ENCODE measurements around the gene CHN1. TPM values are rescaled to one million over a fixed set of nuclear protein-coding genes. Genes with fewer than 3 reads are reported as not detected.
A peak's percentile ranks its signal among the peaks of the same experiment; 100 is the strongest.

Gene CHN1
- total RNA-seq, 2 experiments from 2014 or later, result 0.11 to 0.50 TPM

GRCh38 chr2:174844295-174844708, 160.9 kb downstream of the CHN1 start:
- H3K36me3 Mint-ChIP-seq (ENCODE audit: low read depth), result no peaks in the 10 kb centered on the region
- H3K27me3 Mint-ChIP-seq (ENCODE audit: low read depth), result peaks cover 2% of the 10 kb centered on the region
- no peak overlapping the region for H3K4me3 Mint-ChIP-seq
- H3K27ac Mint-ChIP-seq, result no peak overlapping the region
- no peak for DNase-seq
- H3K4me1 Mint-ChIP-seq (ENCODE audit: low read depth), result peaks cover 2% of the 10 kb centered on the region
- no peaks in the 10 kb centered on the region for H3K9me3 Mint-ChIP-seq (ENCODE audit: insufficient read depth)
- no peak for ATAC-seq
- CTCF ChIA-PET, result interaction anchor here (0.7 kb wide), 1 partner anchor 11 kb away, joined by 3 read pairs; no protein-coding TSS in a partner anchor
- POLR2A ChIA-PET, result no interaction called here

DNA sequence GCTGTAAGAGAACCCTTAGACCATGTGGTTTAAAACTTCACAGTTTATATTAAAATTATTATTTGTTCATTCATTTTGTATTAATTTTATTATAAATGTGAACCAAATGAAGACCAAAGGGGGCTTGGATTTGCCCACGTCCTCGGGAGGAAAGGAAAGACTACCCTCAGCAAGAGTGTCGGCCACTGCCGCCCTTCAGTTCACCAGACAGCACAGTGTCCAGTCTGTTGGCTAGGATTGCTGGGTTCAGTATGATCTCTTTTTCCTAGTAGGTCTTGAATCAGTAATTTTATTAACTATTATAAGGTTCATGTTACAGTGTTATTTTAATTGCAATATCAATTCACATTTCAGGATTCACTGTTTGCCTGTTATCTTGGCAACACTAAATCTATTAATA, 162.7 kb downstream of the CHN1 start:
- DNase-seq (no peak), ATAC-seq (no peak)
- H3K27ac Mint-ChIP-seq, result no peak overlapping the region
- H3K9me3 Mint-ChIP-seq (ENCODE audit: insufficient read depth), result no peaks in the 10 kb centered on the region
- H3K4me3 Mint-ChIP-seq, result no peak overlapping the region
- ChIA-PET POLR2A (no interaction called here), CTCF (no interaction called here)
- H3K4me1 Mint-ChIP-seq (ENCODE audit: low read depth), result peaks cover 2% of the 10 kb centered on the region
- no peaks in the 10 kb centered on the region for H3K36me3 Mint-ChIP-seq (ENCODE audit: low read depth)
- peaks cover 2% of the 10 kb centered on the region for H3K27me3 Mint-ChIP-seq (ENCODE audit: low read depth)

DNA sequence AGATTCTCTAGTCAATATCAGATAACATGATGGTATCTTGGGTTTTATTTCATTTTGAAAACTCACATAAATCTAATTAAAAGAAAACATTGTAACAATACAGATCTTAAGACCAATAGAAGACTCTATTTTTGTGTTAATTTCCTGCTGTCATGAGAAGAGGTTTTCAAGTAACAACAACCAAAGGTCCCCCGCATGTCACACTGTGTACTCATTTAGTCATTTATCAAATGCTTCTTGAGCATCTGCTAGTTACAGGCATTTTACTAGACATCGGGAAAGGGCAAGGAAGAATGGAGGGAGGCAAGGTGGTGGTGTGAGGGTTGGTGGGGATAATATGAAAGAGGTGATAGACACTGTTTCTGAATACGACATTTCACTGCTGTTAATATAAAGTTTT, 163.2 kb downstream of the CHN1 start:
- CTCF ChIA-PET, result no interaction called here
- H3K36me3 Mint-ChIP-seq (ENCODE audit: low read depth), result no peaks in the 10 kb centered on the region
- no peak overlapping the region for H3K27ac Mint-ChIP-seq
- peaks cover under 1% of the 10 kb centered on the region for H3K27me3 Mint-ChIP-seq (ENCODE audit: low read depth)
- ATAC-seq (no peak), DNase-seq (no peak)
- no peaks in the 10 kb centered on the region for H3K9me3 Mint-ChIP-seq (ENCODE audit: insufficient read depth)
- POLR2A ChIA-PET, result no interaction called here
- no peak overlapping the region for H3K4me3 Mint-ChIP-seq
- peaks cover under 1% of the 10 kb centered on the region for H3K4me1 Mint-ChIP-seq (ENCODE audit: low read depth)

DNA sequence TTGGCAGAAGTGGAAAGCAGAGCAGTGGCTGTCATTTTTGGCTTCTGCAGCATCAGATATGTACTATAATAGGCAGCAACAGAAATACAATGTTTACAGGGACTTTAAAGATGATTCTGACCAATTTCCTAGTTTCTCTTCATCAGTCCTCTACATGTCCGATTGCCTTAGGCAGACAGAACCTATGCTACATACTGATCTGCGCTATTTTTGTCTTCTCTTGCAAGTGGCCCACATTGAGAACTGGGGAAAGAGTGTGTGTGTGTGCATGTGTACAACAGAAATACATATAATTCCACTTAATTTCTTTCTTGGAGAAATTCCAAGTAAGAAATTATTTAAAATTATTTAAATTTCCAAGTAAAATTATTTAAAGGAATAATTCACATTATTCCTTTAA, 163.8 kb downstream of the CHN1 start:
- Mint-ChIP-seq H3K4me1 (ENCODE audit: low read depth) (peaks cover 3% of the 10 kb centered on the region), H3K9me3 (ENCODE audit: insufficient read depth) (no peaks in the 10 kb centered on the region), H3K27ac (no peak overlapping the region), H3K27me3 (ENCODE audit: low read depth) (no peaks in the 10 kb centered on the region), H3K36me3 (ENCODE audit: low read depth) (no peaks in the 10 kb centered on the region), H3K4me3 (no peak overlapping the region)
- POLR2A ChIA-PET, result no interaction called here
- ATAC-seq, result no peak
- no peak for DNase-seq
- CTCF ChIA-PET, result no interaction called here

DNA sequence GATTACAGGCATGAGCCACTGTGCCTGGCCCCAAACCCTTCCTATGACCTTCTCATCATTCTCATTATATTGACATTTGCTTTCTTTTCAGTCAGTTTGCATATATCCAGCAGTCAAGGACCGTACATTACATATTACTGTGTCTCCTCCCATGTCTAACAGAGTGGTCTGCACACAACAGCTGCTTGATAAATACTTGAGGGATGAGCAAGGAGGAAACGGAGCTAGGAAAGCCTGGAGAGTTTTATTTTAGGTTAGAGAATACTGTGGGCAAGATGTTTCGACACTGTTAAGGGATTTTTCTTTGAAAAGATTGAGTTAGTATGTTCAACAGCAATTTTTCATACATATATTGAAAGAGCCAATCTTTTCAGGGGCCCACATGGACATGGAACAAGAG, 164.7 kb downstream of the CHN1 start:
- Mint-ChIP-seq H3K27ac (no peak overlapping the region), H3K4me3 (no peak overlapping the region), H3K4me1 (ENCODE audit: low read depth) (peaks cover 12% of the 10 kb centered on the region), H3K27me3 (ENCODE audit: low read depth) (no peaks in the 10 kb centered on the region), H3K9me3 (ENCODE audit: insufficient read depth) (no peaks in the 10 kb centered on the region), H3K36me3 (ENCODE audit: low read depth) (no peaks in the 10 kb centered on the region)
- DNase-seq (no peak), ATAC-seq (no peak)
- ChIA-PET CTCF (no interaction called here), POLR2A (no interaction called here)

- Mint-ChIP-seq H3K36me3 (ENCODE audit: low read depth) (no peaks in the 10 kb centered on the region), H3K27me3 (ENCODE audit: low read depth) (no peaks in the 10 kb centered on the region), H3K27ac (no peak overlapping the region), H3K4me1 (ENCODE audit: low read depth) (peaks cover 13% of the 10 kb centered on the region), H3K4me3 (no peak overlapping the region), H3K9me3 (ENCODE audit: insufficient read depth) (no peaks in the 10 kb centered on the region)
- ATAC-seq (no peak), DNase-seq (no peak)
- POLR2A ChIA-PET, result no interaction called here
- CTCF ChIA-PET, result no interaction called here
Observed at GRCh38 chr2:174839662-174840061, 165.5 kb downstream of the CHN1 start.

DNA sequence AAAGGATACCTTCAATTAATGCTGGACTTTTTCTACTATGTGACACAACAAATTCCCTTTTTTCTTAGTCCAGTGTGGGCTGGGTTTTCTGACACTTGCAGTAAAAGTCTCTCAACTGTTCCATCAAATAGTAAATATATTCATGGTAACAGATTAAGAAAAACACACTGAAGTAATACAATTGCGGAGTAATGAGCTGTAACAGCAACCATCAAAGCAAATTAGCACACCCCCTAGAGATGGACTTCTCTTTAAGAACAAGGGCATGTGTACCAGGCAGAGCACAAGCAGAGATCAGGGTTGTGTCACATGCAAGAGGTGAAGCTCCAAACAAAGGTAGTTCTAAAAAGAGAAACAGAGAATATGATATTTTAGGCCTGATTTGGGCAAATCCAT, 168.2 kb downstream of the CHN1 start:
- POLR2A ChIA-PET, result no interaction called here
- Mint-ChIP-seq H3K4me1 (ENCODE audit: low read depth) (peaks cover 22% of the 10 kb centered on the region), H3K9me3 (ENCODE audit: insufficient read depth) (peaks cover 12% of the 10 kb centered on the region), H3K4me3 (no peak overlapping the region), H3K27ac (no peak overlapping the region), H3K27me3 (ENCODE audit: low read depth) (no peaks in the 10 kb centered on the region), H3K36me3 (ENCODE audit: low read depth) (peaks cover 9% of the 10 kb centered on the region)
- CTCF ChIA-PET, result interaction anchor here (1.4 to 2.0 kb wide), 2 partner anchors 42 to 88 kb away, joined by 3 to 5 read pairs; no protein-coding TSS in a partner anchor
- no peak for DNase-seq
- ATAC-seq, result no peak

DNA sequence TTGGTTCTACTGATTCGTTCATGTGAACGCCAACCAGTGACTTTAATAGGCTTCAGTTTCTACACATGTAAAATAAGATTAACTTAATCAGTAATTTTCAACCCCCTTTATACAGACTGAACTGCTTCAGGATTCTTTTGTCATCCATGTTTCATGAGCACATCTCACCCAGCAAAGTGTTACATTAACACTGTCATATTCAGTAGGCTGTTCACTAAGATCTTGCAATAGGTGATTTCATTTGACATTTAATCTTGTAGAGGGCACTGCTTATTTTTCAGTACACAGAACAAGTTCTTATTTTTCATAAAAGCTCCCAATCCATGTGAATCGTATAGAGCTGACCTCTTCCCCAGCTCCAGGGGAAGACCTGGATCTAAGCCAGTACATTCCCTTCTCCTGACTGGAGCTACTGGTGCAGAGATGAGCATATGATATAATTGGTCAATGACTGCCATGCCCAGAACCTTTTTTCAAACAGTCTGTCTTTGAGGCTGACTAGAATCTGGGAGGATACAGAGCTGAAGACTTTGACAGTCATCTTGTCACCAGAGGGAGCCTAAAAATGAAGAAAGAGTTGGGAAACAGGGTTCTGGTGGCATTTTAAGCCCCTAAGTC, 168.7 kb downstream of the CHN1 start:
- H3K4me3 Mint-ChIP-seq, result no peak overlapping the region
- no peak overlapping the region for H3K27ac Mint-ChIP-seq
- ATAC-seq (no peak), DNase-seq (no peak)
- ChIA-PET POLR2A (no interaction called here), CTCF (interaction anchor here (1.4 to 2.0 kb wide), 2 partner anchors 42 to 87 kb away, joined by 3 to 5 read pairs; no protein-coding TSS in a partner anchor)
- H3K36me3 Mint-ChIP-seq (ENCODE audit: low read depth), result peaks cover 9% of the 10 kb centered on the region
- no peaks in the 10 kb centered on the region for H3K27me3 Mint-ChIP-seq (ENCODE audit: low read depth)
- H3K4me1 Mint-ChIP-seq (ENCODE audit: low read depth), result peaks cover 22% of the 10 kb centered on the region
- peaks cover 12% of the 10 kb centered on the region for H3K9me3 Mint-ChIP-seq (ENCODE audit: insufficient read depth)

GRCh38 chr2:174835797-174836255, 169.4 kb downstream of the CHN1 start:
- DNase-seq, result no peak
- no peak overlapping the region for H3K4me3 Mint-ChIP-seq
- ATAC-seq, result peak; percentile 44
- ChIA-PET CTCF (interaction anchor here (1.2 to 2.0 kb wide), 2 partner anchors 87 to 139 kb away, joined by 4 to 5 read pairs; no protein-coding TSS in a partner anchor), POLR2A (interaction anchor here (0.6 kb wide), 1 partner anchor 58 kb away, joined by 3 read pairs; no protein-coding TSS in a partner anchor)
- no peaks in the 10 kb centered on the region for H3K27me3 Mint-ChIP-seq (ENCODE audit: low read depth)
- peaks cover 12% of the 10 kb centered on the region for H3K9me3 Mint-ChIP-seq (ENCODE audit: insufficient read depth)
- peaks cover 9% of the 10 kb centered on the region for H3K36me3 Mint-ChIP-seq (ENCODE audit: low read depth)
- H3K4me1 Mint-ChIP-seq (ENCODE audit: low read depth), result peaks cover 22% of the 10 kb centered on the region
- no peak overlapping the region for H3K27ac Mint-ChIP-seq

GRCh38 chr2:174833737-174834136, 171.4 kb downstream of the CHN1 start:
- POLR2A ChIA-PET, result no interaction called here
- H3K4me1 Mint-ChIP-seq (ENCODE audit: low read depth), result peaks cover 22% of the 10 kb centered on the region
- CTCF ChIA-PET, result interaction anchor here (0.6 kb wide), 1 partner anchor 11 kb away, joined by 3 read pairs; no protein-coding TSS in a partner anchor
- H3K27ac Mint-ChIP-seq, result no peak overlapping the region
- ATAC-seq (no peak), DNase-seq (no peak)
- peaks cover 12% of the 10 kb centered on the region for H3K9me3 Mint-ChIP-seq (ENCODE audit: insufficient read depth)
- no peak overlapping the region for H3K4me3 Mint-ChIP-seq
- H3K36me3 Mint-ChIP-seq (ENCODE audit: low read depth), result peaks cover 9% of the 10 kb centered on the region
- H3K27me3 Mint-ChIP-seq (ENCODE audit: low read depth), result no peaks in the 10 kb centered on the region

DNA sequence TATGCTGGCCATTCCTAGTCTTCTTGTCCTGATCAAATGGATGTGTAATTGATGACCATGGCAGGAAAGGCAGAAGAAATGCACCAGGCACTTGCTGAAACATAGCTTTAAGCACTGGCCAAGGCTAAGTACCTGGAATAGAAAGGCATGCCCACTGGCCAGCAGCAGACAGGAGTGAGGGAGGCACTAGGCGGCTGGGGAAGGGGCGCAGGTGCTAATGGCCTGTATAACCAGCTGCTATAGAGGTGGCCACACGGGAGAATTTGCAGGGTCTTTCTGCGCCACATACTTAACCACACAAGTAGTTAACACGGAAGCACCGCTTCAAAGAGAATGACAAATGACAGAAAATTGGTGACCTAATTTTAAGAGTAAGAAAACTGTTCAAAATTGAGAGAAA, 174.6 kb downstream of the CHN1 start:
- Mint-ChIP-seq H3K4me3 (no peak overlapping the region), H3K9me3 (ENCODE audit: insufficient read depth) (peaks cover 12% of the 10 kb centered on the region), H3K27ac (no peak overlapping the region), H3K27me3 (ENCODE audit: low read depth) (no peaks in the 10 kb centered on the region), H3K36me3 (ENCODE audit: low read depth) (peaks cover 9% of the 10 kb centered on the region), H3K4me1 (ENCODE audit: low read depth) (peaks cover 12% of the 10 kb centered on the region)
- ATAC-seq (no peak), DNase-seq (no peak)
- ChIA-PET CTCF (interaction anchor here (1.0 kb wide), 1 partner anchor 161 kb away, joined by 3 read pairs; no protein-coding TSS in a partner anchor), POLR2A (no interaction called here)

DNA sequence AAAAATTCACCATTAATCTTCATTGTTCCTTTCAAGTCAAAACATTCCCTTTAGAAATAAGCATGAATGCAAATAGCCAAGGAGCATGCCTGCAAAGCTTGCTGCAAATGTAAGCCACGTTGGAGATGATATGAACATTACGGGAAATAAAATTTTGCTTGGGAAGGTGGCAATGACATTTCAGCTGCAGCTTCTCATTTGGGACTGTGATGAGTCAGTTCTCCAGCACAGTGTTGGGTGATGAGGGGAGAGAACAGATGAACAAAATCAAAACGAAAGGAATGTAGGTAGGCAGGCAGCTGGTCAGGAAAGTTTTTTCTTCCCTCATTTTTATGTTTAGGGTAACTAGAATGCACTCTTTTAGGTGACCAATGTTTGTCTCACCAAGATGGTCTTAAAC, 175.6 kb downstream of the CHN1 start:
- Mint-ChIP-seq H3K9me3 (ENCODE audit: insufficient read depth) (peaks cover 12% of the 10 kb centered on the region), H3K27ac (no peak overlapping the region), H3K4me1 (ENCODE audit: low read depth) (peaks cover 9% of the 10 kb centered on the region), H3K27me3 (ENCODE audit: low read depth) (no peaks in the 10 kb centered on the region), H3K36me3 (ENCODE audit: low read depth) (peaks cover 9% of the 10 kb centered on the region), H3K4me3 (no peak overlapping the region)
- no peak for ATAC-seq
- CTCF ChIA-PET, result no interaction called here
- POLR2A ChIA-PET, result no interaction called here
- DNase-seq, result no peak

Measured in activated CD8-positive, alpha-beta T cell treated with anti-CD3 and anti-CD28 coated beads, Interleukin-2, amount 10 ng/mL, durations not matched to agents 7 days and 5 days (primary cell).